H9 (cell line): ENCODE measurements around the gene ABHD12. TPM values are rescaled to one million over a fixed set of nuclear protein-coding genes. Genes with fewer than 3 reads are reported as not detected.

ENCODE experiments used
- DNase-seq: peaks from one replicate; pipeline ENCODE4 v3.0.0-alpha.2; 2017
- H2AFZ ChIP-seq: one replicate; pipeline ENCODE4 v1.6.1; 2013; ENCODE audit warnings: mild to moderate bottlenecking, low read length, control low read depth, moderate library complexity
- H2AK5ac ChIP-seq: 2 replicates; pipeline ENCODE4 v1.6.1; 2013; ENCODE audit warnings: low read length, control low read depth, mixed read lengths; ENCODE audit not compliant: insufficient read length
- H2BK120ac ChIP-seq: one replicate; pipeline ENCODE4 v1.6.1; 2013; ENCODE audit warnings: low read depth, mild to moderate bottlenecking, low read length, control low read depth, inconsistent platforms; ENCODE audit not compliant: poor library complexity, severe bottlenecking
- H2BK12ac ChIP-seq: 2 replicates; pipeline ENCODE4 v1.6.1; 2013; ENCODE audit warnings: low read length, control low read depth, mixed read lengths, low read depth; ENCODE audit not compliant: insufficient read length
- H2BK15ac ChIP-seq: 2 replicates; pipeline ENCODE4 v1.6.1; 2013; ENCODE audit warnings: low read depth, low read length, control low read depth
- H2BK20ac ChIP-seq: one replicate; pipeline ENCODE4 v1.6.1; 2013; ENCODE audit warnings: low read depth, mild to moderate bottlenecking, low read length, control low read depth, inconsistent platforms; ENCODE audit not compliant: poor library complexity, severe bottlenecking
- H2BK5ac ChIP-seq: 2 replicates; pipeline ENCODE4 v1.6.1; 2013; ENCODE audit warnings: low read length, control low read depth, mixed read lengths; ENCODE audit not compliant: insufficient read length
- H3K14ac ChIP-seq: 2 replicates; pipeline ENCODE4 v1.6.1; 2013; ENCODE audit warnings: low read length, control low read depth; ENCODE audit not compliant: insufficient read depth
- H3K18ac ChIP-seq: 2 replicates; pipeline ENCODE4 v1.6.1; 2013; ENCODE audit warnings: low read depth, mild to moderate bottlenecking, mixed read lengths, low read length, control low read depth; ENCODE audit not compliant: insufficient read length
- H3K23ac ChIP-seq: 2 replicates; pipeline ENCODE4 v1.6.1; 2013; ENCODE audit warnings: low read length, control low read depth, mixed read lengths, low read depth; ENCODE audit not compliant: insufficient read length
- H3K23me2 ChIP-seq: 2 replicates; pipeline ENCODE4 v1.6.1; 2013; ENCODE audit warnings: low read depth, mild to moderate bottlenecking, mixed read lengths, low read length, control low read depth; ENCODE audit not compliant: insufficient read length, poor library complexity, severe bottlenecking
- H3K27ac ChIP-seq: 2 replicates; pipeline ENCODE4 v1.5.1; 2013; ENCODE audit warnings: low read length, control low read depth, mixed read lengths, low read depth; ENCODE audit not compliant: insufficient read length
- H3K27me3 ChIP-seq: 2 replicates; pipeline ENCODE4 v1.6.1; 2013; ENCODE audit warnings: low read length, control low read depth, inconsistent platforms; ENCODE audit not compliant: insufficient read depth
- H3K4ac ChIP-seq: 2 replicates; pipeline ENCODE4 v1.6.1; 2013; ENCODE audit warnings: low read depth, mild to moderate bottlenecking, control low read depth, inconsistent platforms, low read length, moderate library complexity
- H3K4me1 ChIP-seq: 2 replicates; pipeline ENCODE4 v1.6.1; 2013; ENCODE audit warnings: low read length, control low read depth, inconsistent platforms; ENCODE audit not compliant: insufficient read depth
- H3K4me2 ChIP-seq: 2 replicates; pipeline ENCODE4 v1.6.1; 2013; ENCODE audit warnings: low read length, control low read depth, mixed read lengths; ENCODE audit not compliant: insufficient read length, insufficient read depth
- H3K56ac ChIP-seq: 2 replicates; pipeline ENCODE4 v1.6.1; 2013; ENCODE audit warnings: low read depth, mild to moderate bottlenecking, mixed read lengths, low read length, control low read depth; ENCODE audit not compliant: insufficient read length
- H3K79me1 ChIP-seq: 2 replicates; pipeline ENCODE4 v1.6.1; 2013; ENCODE audit warnings: low read depth, mild to moderate bottlenecking, moderate library complexity, low read length, control low read depth, inconsistent platforms; ENCODE audit not compliant: insufficient read depth, poor library complexity, severe bottlenecking
- H3K79me2 ChIP-seq: 2 replicates; pipeline ENCODE4 v1.6.1; 2013; ENCODE audit warnings: low read length, control low read depth, inconsistent platforms; ENCODE audit not compliant: insufficient read depth
- H3K9ac ChIP-seq: 2 replicates; pipeline ENCODE4 v1.6.1; 2013; ENCODE audit warnings: low read length, control low read depth, mixed read lengths; ENCODE audit not compliant: insufficient read length; ENCODE audit errors: extremely low read depth
- H3K9me3 ChIP-seq: one replicate; pipeline ENCODE4 v1.6.1; 2013; ENCODE audit warnings: low read depth, low read length, inconsistent platforms; ENCODE audit not compliant: control insufficient read depth
- H3T11ph ChIP-seq: one replicate; pipeline ENCODE4 v1.6.1; 2013; ENCODE audit warnings: mild to moderate bottlenecking, low read length, control low read depth, inconsistent platforms
- H4K20me1 ChIP-seq: one replicate; pipeline ENCODE4 v1.6.1; 2013; ENCODE audit not compliant: control insufficient read depth, insufficient read length, insufficient read depth
- H4K5ac ChIP-seq: 2 replicates; pipeline ENCODE4 v1.6.1; 2013; ENCODE audit warnings: low read depth, mild to moderate bottlenecking, mixed read lengths, low read length, control low read depth; ENCODE audit not compliant: insufficient read length
- H4K8ac ChIP-seq: replicated peaks from 2 replicates; pipeline ENCODE4 v1.6.1; 2013; ENCODE audit warnings: low read length, control low read depth, mixed read lengths, low read depth; ENCODE audit not compliant: insufficient read length
- H4K91ac ChIP-seq: 2 replicates; pipeline ENCODE4 v1.6.1; 2013; ENCODE audit warnings: low read depth, mild to moderate bottlenecking, moderate library complexity, mixed read lengths, low read length, control low read depth; ENCODE audit not compliant: insufficient read length
- H3K27ac Mint-ChIP-seq, 3 experiments: 2 replicates in 2 of 3; 3 replicates in 1 of 3; pipeline ENCODE4 v1.8.0; 2020 to 2021; ENCODE audit warnings: mixed read lengths in 3 of 3, mild to moderate bottlenecking in 1 of 3, moderate library complexity in 1 of 3
- H3K27me3 Mint-ChIP-seq: 2 replicates; pipeline ENCODE4 v1.8.0; 2021; ENCODE audit warnings: low read depth, mild to moderate bottlenecking, moderate library complexity, mixed read lengths
- H3K36me3 Mint-ChIP-seq, 3 experiments: 2 replicates in 2 of 3; 3 replicates in 1 of 3; pipeline ENCODE4 v1.8.0; 2020 to 2021; ENCODE audit warnings: low read depth in 3 of 3, mixed read lengths in 3 of 3; ENCODE audit not compliant: insufficient read depth in 1 of 3
- H3K4me1 Mint-ChIP-seq, 2 experiments: 2 replicates each; pipeline ENCODE4 v1.8.0; 2020; ENCODE audit warnings: mixed read lengths in 2 of 2
- H3K4me3 Mint-ChIP-seq, 2 experiments: 2 replicates in 1 of 2; 3 replicates in 1 of 2; pipeline ENCODE4 v1.8.0; 2020 to 2021; ENCODE audit warnings: mild to moderate bottlenecking in 2 of 2, mixed read lengths in 2 of 2, moderate library complexity in 1 of 2
- H3K9me3 Mint-ChIP-seq, 2 experiments: 2 replicates in 1 of 2; 3 replicates in 1 of 2; pipeline ENCODE4 v1.8.0; 2020; ENCODE audit warnings: mild to moderate bottlenecking in 2 of 2, mixed read lengths in 2 of 2, moderate library complexity in 1 of 2
- CTCF ChIP-seq: fragments of 200-600 bp; sonication (generic); conservative IDR thresholded peaks from 3 replicates; pipeline ENCODE4 v1.8.0; 2021; ENCODE audit warnings: antibody characterized with exemption, mild to moderate bottlenecking
- WGBS: extraction: QIAGEN DNeasy Blood & Tissue Kit; methylation state at CpG from one replicate; pipeline ENCODE4 v1.1.7; 2013; ENCODE audit warnings: missing lambda C conversion rate, low lambda C conversion rate, mixed read lengths; ENCODE audit not compliant: insufficient read length; ENCODE audit errors: extremely low coverage; 5-methylcytosine and 5-hydroxymethylcytosine counted together
- total RNA-seq: library from RNA; stranded (reverse); gene quantifications from 2 replicates; pipeline ENCODE4 v1.2.1, GENCODE V29; 2021

Gene ABHD12
- total RNA-seq, 1 experiment from 2014 or later, result 54.4 TPM

GRCh38 chr20:25407311-25408169 lies 16.9 kb upstream of the ABHD12 start, which contains the start of gene GINS1:
TSS of gene GINS1 (plus strand) at chr20:25407673. CDS start at chr20:25407821, 148 bp downstream.
- Histone ChIP-seq H3K4ac (no peak within 1 kb of the TSS), H2BK12ac (no peak within 1 kb of the TSS), H2BK5ac (no peak within 1 kb of the TSS), H3K23me2 (peaks cover 2% of the 10 kb centered on the region), H4K5ac (no peak within 1 kb of the TSS), H3T11ph (no peak within 1 kb of the TSS), H3K79me1 (no peaks in the 10 kb centered on the region), H3K23ac (no peak within 1 kb of the TSS), H2AK5ac (no peak within 1 kb of the TSS), H3K9me3 (peaks cover 9% of the 10 kb centered on the region), H3K27me3 (no peaks in the 10 kb centered on the region), H3K79me2 (peaks cover 12% of the 10 kb centered on the region; the same call in 1 of the 2 replicates), H3K9ac (peak within 1 kb of the TSS; percentile 93), H4K8ac (no peak within 1 kb of the TSS), H4K91ac (no peak within 1 kb of the TSS), H3K14ac (peak within 1 kb of the TSS; percentile 98), H2BK20ac (no peak within 1 kb of the TSS), H3K4me2 (peak within 1 kb of the TSS; percentile 89), H4K20me1 (no peaks in the 10 kb centered on the region), H3K4me1 (no peaks in the 10 kb centered on the region), H3K56ac (no peak within 1 kb of the TSS), H3K18ac (peak within 1 kb of the TSS; percentile 92), H2AFZ (peak within 1 kb of the TSS; percentile 81), H2BK120ac (no peak within 1 kb of the TSS), H2BK15ac (no peak within 1 kb of the TSS), H3K27ac (peak within 1 kb of the TSS; percentile 79)
- peaks cover 16 to 38% (median 28%) of the 10 kb centered on the region in 3 experiments for H3K36me3 Mint-ChIP-seq
- peak; percentile 98 for DNase-seq
- peak within 1 kb of the TSS; percentile 91 to 94 for H3K4me3 Mint-ChIP-seq
- H3K27me3 Mint-ChIP-seq, result peaks cover 5% of the 10 kb centered on the region
- TF ChIP-seq CTCF, result no peak
- peak within 1 kb of the TSS; percentile 97 to 99 (median 98) for H3K27ac Mint-ChIP-seq
- WGBS, result no CpG with 5 or more reads among the region's 56 CpGs
- peaks cover 16% of the 10 kb centered on the region in 2 experiments for H3K4me1 Mint-ChIP-seq
- peaks cover 24 to 27% of the 10 kb centered on the region in 2 experiments for H3K9me3 Mint-ChIP-seq
